Spleen (tissue), 11 donors: ENCODE results near the gene KCNJ10. TPM values are rescaled to one million over a fixed set of nuclear protein-coding genes. Genes with fewer than 3 reads are reported as not detected.

Source experiments
- DNase-seq: peaks from one replicate; pipeline ENCODE4 v3.0.0-alpha.2; 2020
- H3K27ac ChIP-seq, 8 donors: fragments of 200-600 bp; sonication (generic) in 7 of 8; 1 replicate in 4 of 8; 2 replicates in 4 of 8; pipeline versions ENCODE4 v1.5.0 to v1.8.0; 2016 to 2021; ENCODE audit warnings: inconsistent platforms in 4 of 8, mild to moderate bottlenecking in 4 of 8, moderate library complexity in 1 of 8
- H3K27me3 ChIP-seq, 7 donors: fragments of 200-600 bp; sonication (generic) in 6 of 7; replicated peaks in 1 of 7; 1 replicate in 4 of 7; 2 replicates in 3 of 7; pipeline versions ENCODE4 v1.5.0 to v1.8.0; 2016 to 2021; ENCODE audit warnings: inconsistent platforms in 3 of 7, mild to moderate bottlenecking in 1 of 7
- H3K36me3 ChIP-seq, 6 donors: fragments of 200-600 bp; sonication (generic) in 5 of 6; 1 replicate in 4 of 6; 2 replicates in 2 of 6; pipeline versions ENCODE4 v1.5.0 to v1.8.0; 2016 to 2021; ENCODE audit warnings: inconsistent platforms in 2 of 6
- H3K4me1 ChIP-seq, 6 donors: fragments of 200-600 bp; sonication (generic) in 5 of 6; 1 replicate in 3 of 6; 2 replicates in 3 of 6; pipeline versions ENCODE4 v1.5.0 to v1.8.0; 2016 to 2021; ENCODE audit warnings: inconsistent platforms in 3 of 6
- H3K4me3 ChIP-seq, 8 donors: fragments of 200-600 bp; sonication (generic) in 7 of 8; 1 replicate in 4 of 8; 2 replicates in 4 of 8; pipeline versions ENCODE4 v1.5.0 to v1.8.0; 2016 to 2021; ENCODE audit warnings: inconsistent platforms in 4 of 8, mild to moderate bottlenecking in 4 of 8, moderate library complexity in 2 of 8
- H3K9me3 ChIP-seq, 8 donors: fragments of 200-600 bp; sonication (generic) in 7 of 8; 1 replicate in 4 of 8; 2 replicates in 4 of 8; pipeline versions ENCODE4 v1.5.0 to v1.8.0; 2016 to 2021; ENCODE audit warnings: inconsistent platforms in 4 of 8
- CTCF ChIP-seq, 11 experiments: fragments of 200-600 bp in 7 of 11; fragments of 450-650 bp in 4 of 11; sonication (generic) in 4 of 11; IDR thresholded peaks in 8 of 11; conservative IDR thresholded peaks in 3 of 11; 1 replicate in 7 of 11; 2 replicates in 4 of 11; pipeline versions ENCODE4 v1.4.0 to v1.8.0; 2016 to 2021; ENCODE audit warnings: antibody characterized with exemption in 11 of 11, inconsistent platforms in 4 of 11, mild to moderate bottlenecking in 1 of 11
- POLR2A ChIP-seq, 3 donors: fragments of 450-650 bp; IDR thresholded peaks; one replicate each; pipeline ENCODE4 v1.5.1; 2017; ENCODE audit warnings: antibody characterized with exemption in 3 of 3, mild to moderate bottlenecking in 1 of 3
- POLR2AphosphoS5 ChIP-seq, 3 donors: sonication (generic); formaldehyde crosslinking; IDR thresholded peaks; one replicate each; pipeline ENCODE4 v1.5.1; 2017; ENCODE audit warnings: antibody characterized with exemption in 3 of 3
- WGBS, 5 donors: extraction: QIAGEN DNeasy Blood & Tissue Kit in 3 of 5; methylation state at CpG; one replicate each; pipeline versions ENCODE4 v1.1.5 to v1.1.7; 2013 to 2018; 5-methylcytosine and 5-hydroxymethylcytosine counted together
- intact Hi-C: fragments of 100-400 bp; cut with DNase I; formaldehyde crosslinking; loops from one replicate; pipeline ENCODE4 v1.15.0; 2023; ENCODE audit warnings: low total_unique reads
- polyA plus RNA-seq, 3 donors: library from polyadenylated mRNA; stranded (reverse); fragments of 200-250 nt; gene quantifications; one replicate each; pipeline ENCODE4 v1.2.1, GENCODE V29; 2013
- total RNA-seq, 7 donors: library from RNA; depleted of rRNA in 3 of 7; stranded (reverse); fragments of >200 nt in 3 of 7; fragmentation: NEBNext Ultra II Directional in 4 of 7; extraction: Animal tissue kit (Norgen Biotek cat#: 25700) in 4 of 7; gene quantifications; one replicate each; pipeline versions ENCODE4 v1.1.0 to v1.2.1, GENCODE V29; 2016 to 2021
- donor health status: healthy with polysubstance abuse.
- donor health status: DM: no; HTN: no; CAD: no; lungs with moderate emphysema.
- donor health status: DM: no; HTN: no; CAD: no.
- donor health status: Bipolar disorder and iron deficiency.
- donor health status: healthy.
- donor health status: DM: no; HTN: no; CAD: no.
- donor health status: DM: yes; HTN: yes; CAD: no.

Gene KCNJ10
- total and polyA plus RNA-seq, 10 donors: 3.7 to 30.8 (median 14.2) TPM

- peak; percentile 77 for DNase-seq
- H3K27me3 ChIP-seq: peaks cover 0 to 68% (median 39%) of the 10 kb centered on the region in 7 donors
Observed at GRCh38 chr1:160078512-160079195, 8.7 kb upstream of the KCNJ10 start.

GRCh38 chr1:160077486-160077885 lies 7.5 kb upstream of the KCNJ10 start:
- peak overlapping the region in 3 of 8 donors; percentile 16 to 43 (median 37) for H3K27ac ChIP-seq
- TF ChIP-seq POLR2AphosphoS5 (IDR thresholded peaks at IDR 0.05): peak in 1 of 3 donors; percentile 9
- TF ChIP-seq CTCF (IDR thresholded peaks at IDR 0.05 in 8 of 11, conservative IDR thresholded peaks at IDR 0.05 in 3 of 11): no peak
- no peak overlapping the region for H3K4me3 ChIP-seq
- no peaks in the 10 kb centered on the region for H3K9me3 ChIP-seq
- peak; percentile 27 for DNase-seq
- H3K27me3 ChIP-seq: peaks cover 0 to 57% (median 35%) of the 10 kb centered on the region in 7 donors
- intact Hi-C loops: no loop called here
- H3K4me1 ChIP-seq: peaks cover 0 to 4% (median 0%) of the 10 kb centered on the region in 6 donors
- H3K36me3 ChIP-seq: no peaks in the 10 kb centered on the region

More at GRCh38 chr1:160078512-160079195, 8.7 kb upstream of the KCNJ10 start:
- no peak overlapping the region for H3K4me3 ChIP-seq
- H3K4me1 ChIP-seq: peaks cover 0 to 8% (median 3%) of the 10 kb centered on the region in 6 donors
- no peak overlapping the region for H3K27ac ChIP-seq
- WGBS, 5 donors: 16 to 23% (median 18%) methylated on average over 6 to 8 of the region's 8 CpGs
- peak; percentile 34 to 80 (median 63) for TF ChIP-seq CTCF (IDR thresholded peaks at IDR 0.05 in 8 of 11, conservative IDR thresholded peaks at IDR 0.05 in 3 of 11)
- TF ChIP-seq POLR2AphosphoS5 (IDR thresholded peaks at IDR 0.05): no peak
- no peaks in the 10 kb centered on the region for H3K9me3 ChIP-seq
- no peaks in the 10 kb centered on the region for H3K36me3 ChIP-seq
- intact Hi-C loops: no loop called here

GRCh38 chr1:160076295-160076694 lies 6.3 kb upstream of the KCNJ10 start:
- 82 to 92% (median 87%) methylated on average over 3 of the region's 3 CpGs for WGBS, 5 donors
- Histone ChIP-seq H3K27ac (peak overlapping the region in 2 of 8 donors; percentile 21 to 43), H3K9me3 (no peaks in the 10 kb centered on the region), H3K27me3 (peaks cover 0 to 46% (median 23%) of the 10 kb centered on the region in 7 donors), H3K4me3 (no peak overlapping the region), H3K36me3 (no peaks in the 10 kb centered on the region), H3K4me1 (peaks cover 0 to 10% (median 0%) of the 10 kb centered on the region in 6 donors)
- TF ChIP-seq POLR2AphosphoS5 (IDR thresholded peaks at IDR 0.05) (no peak), POLR2A (IDR thresholded peaks at IDR 0.05) (no peak), CTCF (IDR thresholded peaks at IDR 0.05 in 8 of 11, conservative IDR thresholded peaks at IDR 0.05 in 3 of 11) (no peak)
- intact Hi-C loops: no loop called here
- DNase-seq: peak; percentile 15

GRCh38 chr1:160075836-160076235 lies 5.9 kb upstream of the KCNJ10 start:
- DNase-seq: no peak
- Histone ChIP-seq H3K9me3 (no peaks in the 10 kb centered on the region), H3K4me3 (no peak overlapping the region), H3K27ac (peak overlapping the region in 3 of 8 donors; percentile 2 to 43 (median 21)), H3K27me3 (peaks cover 0 to 46% (median 19%) of the 10 kb centered on the region in 7 donors), H3K4me1 (peaks cover 0 to 14% (median 4%) of the 10 kb centered on the region in 6 donors), H3K36me3 (no peaks in the 10 kb centered on the region)
- intact Hi-C loops: no loop called here
- WGBS, 5 donors: 30 to 54% (median 36%) methylated on average over 2 of the region's 2 CpGs
- no peak for TF ChIP-seq POLR2A (IDR thresholded peaks at IDR 0.05)
- TF ChIP-seq POLR2AphosphoS5 (IDR thresholded peaks at IDR 0.05): no peak
- no peak for TF ChIP-seq CTCF (IDR thresholded peaks at IDR 0.05 in 8 of 11, conservative IDR thresholded peaks at IDR 0.05 in 3 of 11)
